HG02642 (cell line): ENCODE results near the gene PLAAT1.

Source experiments
- ATAC-seq: cut with Tn5 transposase; IDR thresholded peaks from one replicate; pipeline ENCODE4 v1.9.1; 2021; ENCODE audit warnings: mild to moderate bottlenecking; ENCODE audit not compliant: unreplicated experiment, poor library complexity

PLAAT1 gene

DNA sequence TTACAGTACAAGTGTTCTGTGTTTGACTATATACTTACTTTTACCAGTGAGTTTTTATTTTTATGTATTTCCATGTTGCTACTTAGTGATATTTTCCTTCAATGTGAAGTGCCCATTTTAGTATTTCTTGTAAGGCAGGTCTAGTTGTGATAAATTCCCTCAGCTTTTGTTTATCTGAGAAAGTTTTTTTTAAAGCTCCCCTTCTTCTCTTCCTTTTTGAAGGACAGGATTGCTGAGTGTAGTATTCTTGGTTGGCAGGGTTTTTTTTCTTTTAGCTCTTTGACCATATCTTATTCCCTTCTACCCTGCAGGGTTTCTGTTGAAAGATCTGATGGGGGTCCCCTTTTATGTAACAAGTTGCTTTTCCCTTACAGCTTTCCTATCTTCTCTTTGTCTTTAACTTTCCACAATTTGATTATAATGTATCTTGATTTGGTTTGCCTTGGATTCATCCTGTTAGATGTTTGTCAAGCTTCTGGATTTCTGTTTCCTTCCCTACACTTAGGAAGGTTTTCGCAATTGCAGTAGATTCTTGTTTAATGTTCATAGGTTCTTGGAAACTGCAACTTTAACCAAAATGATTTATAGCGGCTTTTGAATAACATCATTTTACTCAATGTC, 7.9 kb downstream of the PLAAT1 start:
- no peak for ATAC-seq

GRCh38 chr3:193250492-193250891, 9.5 kb downstream of the PLAAT1 start:
- no peak for ATAC-seq

- ATAC-seq = no peak
Measured at GRCh38 chr3:193253986-193254660, 13.1 kb downstream of the PLAAT1 start.

GRCh38 chr3:193261970-193262369, 20.9 kb downstream of the PLAAT1 start:
- no peak for ATAC-seq

DNA sequence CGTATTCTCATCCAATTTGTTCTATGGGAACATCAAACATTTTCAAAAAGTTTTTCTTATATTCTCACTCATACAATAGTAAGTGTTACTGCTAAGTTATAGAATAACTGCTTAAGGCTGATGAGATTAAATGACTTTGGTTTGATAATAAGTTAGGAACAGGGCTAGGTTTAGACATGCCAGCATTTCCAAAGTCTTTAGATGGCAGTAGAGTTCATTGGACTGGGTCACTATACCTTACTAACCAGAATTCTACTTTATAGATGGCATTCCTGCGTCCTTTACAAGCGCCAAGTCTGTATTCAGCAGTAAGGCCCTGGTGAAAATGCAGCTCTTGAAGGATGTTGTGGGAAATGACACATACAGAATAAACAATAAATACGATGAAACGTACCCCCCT, 21.7 kb downstream of the PLAAT1 start:
- no peak for ATAC-seq

GRCh38 chr3:193269343-193270028, 28.5 kb downstream of the PLAAT1 start:
- ATAC-seq = no peak

DNA sequence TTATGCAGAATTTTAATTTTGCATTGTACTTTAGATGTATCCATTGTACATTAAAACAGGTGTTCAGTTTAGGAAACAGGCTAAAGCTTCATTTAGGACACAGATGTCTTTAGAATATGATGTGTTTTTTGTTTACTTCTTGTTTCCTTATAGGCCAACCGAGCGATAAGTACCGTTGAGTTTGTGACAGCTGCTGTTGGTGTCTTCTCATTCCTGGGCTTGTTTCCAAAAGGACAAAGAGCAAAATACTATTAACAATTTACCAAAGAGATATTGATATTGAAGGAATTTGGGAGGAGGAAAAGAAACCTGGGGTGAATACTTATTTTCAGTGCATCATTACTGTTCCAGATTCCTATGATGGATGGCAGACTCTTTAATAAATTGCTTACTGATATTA, 29.4 kb downstream of the PLAAT1 start:
- ATAC-seq = no peak

DNA sequence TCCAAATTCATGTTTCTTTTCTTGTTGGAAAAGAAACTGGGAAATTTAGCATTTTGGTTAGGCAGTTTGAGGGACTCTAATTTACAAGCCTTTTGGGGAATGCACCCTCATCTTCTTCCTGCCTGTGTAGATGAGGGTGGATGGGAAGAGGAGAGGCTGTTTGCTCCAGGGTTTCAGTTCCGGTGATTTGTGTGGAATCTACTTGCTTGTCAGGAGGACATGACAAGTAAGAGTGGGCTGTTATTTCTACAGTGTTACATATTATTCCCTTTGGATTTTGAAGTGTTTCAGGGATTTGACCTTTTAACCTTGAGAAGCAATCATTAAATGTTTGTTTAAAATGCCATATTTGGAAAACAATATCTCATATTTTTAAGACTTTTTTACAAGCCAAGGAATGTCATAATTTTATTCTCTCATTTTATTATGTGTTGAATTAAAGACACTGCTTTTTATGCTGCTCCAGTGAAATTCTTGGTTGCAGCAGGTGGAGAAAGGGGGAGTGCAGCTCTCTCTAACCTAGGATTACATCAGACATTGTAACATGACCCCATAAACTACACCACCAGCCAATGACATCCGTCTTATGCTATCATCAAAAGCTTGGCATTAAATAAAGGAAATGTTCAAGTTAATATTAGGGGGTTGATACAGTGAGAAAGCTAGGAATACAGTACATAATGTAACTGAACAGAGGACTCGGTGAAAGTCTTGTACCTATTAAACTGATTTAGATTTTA, 30.2 kb downstream of the PLAAT1 start:
- no peak for ATAC-seq

GRCh38 chr3:193292386-193292785, 51.4 kb downstream of the PLAAT1 start:
- no peak for ATAC-seq

- ATAC-seq = no peak
Measured at GRCh38 chr3:193295985-193296384, 55.0 kb downstream of the PLAAT1 start.

GRCh38 chr3:193297421-193297820, 56.4 kb downstream of the PLAAT1 start:
- no peak for ATAC-seq

DNA sequence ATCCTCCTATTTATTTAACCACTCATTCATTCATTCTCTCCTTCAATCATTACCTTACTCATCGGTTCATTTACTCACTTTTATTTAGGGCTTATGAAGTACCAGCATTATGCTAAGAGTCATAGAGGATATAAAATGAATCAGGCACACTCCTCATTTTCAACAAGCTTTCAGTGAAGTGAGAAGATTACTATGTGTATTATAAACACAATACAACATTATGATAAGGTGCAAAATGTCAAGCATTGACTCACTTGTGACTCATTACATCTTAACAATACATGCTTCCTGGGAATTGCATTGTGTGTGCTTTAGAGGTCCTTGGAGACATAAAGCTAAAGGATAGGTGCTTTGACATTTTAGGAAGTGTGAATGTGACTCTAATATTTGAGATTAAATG, 60.4 kb downstream of the PLAAT1 start:
- no peak for ATAC-seq

DNA sequence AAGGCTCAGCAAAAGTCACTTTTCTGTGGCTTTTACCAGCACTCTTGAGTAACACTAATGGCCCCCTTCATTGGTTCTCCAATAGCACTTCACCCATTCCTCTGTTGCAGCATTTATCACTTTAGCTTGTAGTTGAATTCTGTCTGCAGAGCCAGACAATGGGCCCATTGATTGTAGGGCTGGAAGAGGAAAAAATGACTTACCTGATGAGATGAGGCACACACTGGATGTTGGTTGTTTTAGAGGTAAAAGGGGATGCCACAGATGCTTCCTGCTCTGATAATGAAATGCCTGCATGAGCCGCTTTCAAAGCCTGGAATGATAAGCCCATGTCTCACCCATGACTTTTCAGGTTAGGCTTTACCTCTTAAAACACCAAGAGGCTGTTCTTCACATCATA, 64.3 kb downstream of the PLAAT1 start:
- no peak for ATAC-seq

GRCh38 chr3:193310914-193311723, 70.1 kb downstream of the PLAAT1 start:
- no peak for ATAC-seq

DNA sequence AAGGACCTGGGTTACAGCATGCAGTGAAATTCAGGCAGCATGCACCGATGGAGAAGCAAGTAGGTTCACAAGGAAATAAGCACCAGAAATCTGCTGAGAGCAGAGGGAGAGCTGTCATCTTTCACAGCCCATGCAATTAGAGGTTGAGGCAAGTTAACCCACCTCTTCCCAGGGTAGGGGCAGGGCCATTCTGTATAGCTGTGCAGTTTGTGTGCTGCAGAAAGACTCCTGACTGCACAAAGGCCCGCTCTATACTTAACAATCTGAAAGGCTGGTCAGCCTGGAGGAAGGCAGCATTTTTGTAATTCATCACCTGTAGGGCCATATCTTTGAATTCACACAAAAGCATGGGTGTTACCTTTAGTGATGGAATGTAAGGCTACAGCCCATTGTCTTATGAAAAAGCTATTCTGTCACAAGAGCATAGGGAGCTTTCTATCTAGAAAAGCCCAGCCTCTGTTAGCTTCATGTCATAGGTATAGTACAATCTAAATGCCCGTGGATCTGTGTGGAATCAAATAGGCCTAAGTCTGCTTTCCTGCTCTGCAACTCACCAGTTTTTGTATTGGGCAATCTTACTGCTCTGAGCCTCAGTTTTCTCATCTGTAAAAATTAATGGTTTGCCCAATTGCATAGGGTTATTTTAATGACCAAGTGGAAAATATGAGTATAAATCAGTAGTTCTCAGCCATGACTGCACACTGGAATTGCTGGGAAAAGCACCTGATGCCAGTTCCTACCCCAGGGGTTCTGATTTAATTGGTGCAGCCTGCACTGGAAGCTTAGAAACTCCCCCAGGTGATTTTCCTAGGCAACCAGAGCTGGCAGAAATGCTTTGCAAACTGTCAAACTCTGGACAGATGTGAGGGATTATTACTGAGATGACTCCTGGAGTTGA, 72.3 kb downstream of the PLAAT1 start:
- ATAC-seq = no peak

GRCh38 chr3:193314161-193314560, 73.1 kb downstream of the PLAAT1 start:
- no peak for ATAC-seq

GRCh38 chr3:193317682-193318300, 76.8 kb downstream of the PLAAT1 start:
- ATAC-seq = no peak
